Endometrial microvascular endothelial cells (primary cell): ENCODE results near the gene PSMA8. TPM values are rescaled to one million over a fixed set of nuclear protein-coding genes. Genes with fewer than 3 reads are reported as not detected.
"Not testable (repeated sequence)": the region's sequence is repeated elsewhere in the genome, so short reads cannot be mapped to it uniquely, and the experiment has no call there.

Experiments used
- in situ Hi-C: cut with HindIII; loops from 2 replicates; pipeline ENCODE4 v1.10.0; 2017; ENCODE audit warnings: low sequenced_read_pairs, low pct_unique_long_range_greater_than_20kb; ENCODE audit errors: inconsistent ontology term
- total RNA-seq: library from RNA; depleted of rRNA; stranded (reverse); fragments of >200 nt; gene quantifications from one replicate; pipeline ENCODE4 v1.2.3, GENCODE V29; 2015; ENCODE audit errors: inconsistent ontology term

Gene PSMA8
- not detected for total RNA-seq

- in situ Hi-C loops = no loop called here
Observed at GRCh38 chr18:26133652-26134051, at the start of gene PSMA8. Gene PSMA8 (plus strand): TSS chr18:26133869. CDS start chr18:26133966, 97 bp downstream.

DNA sequence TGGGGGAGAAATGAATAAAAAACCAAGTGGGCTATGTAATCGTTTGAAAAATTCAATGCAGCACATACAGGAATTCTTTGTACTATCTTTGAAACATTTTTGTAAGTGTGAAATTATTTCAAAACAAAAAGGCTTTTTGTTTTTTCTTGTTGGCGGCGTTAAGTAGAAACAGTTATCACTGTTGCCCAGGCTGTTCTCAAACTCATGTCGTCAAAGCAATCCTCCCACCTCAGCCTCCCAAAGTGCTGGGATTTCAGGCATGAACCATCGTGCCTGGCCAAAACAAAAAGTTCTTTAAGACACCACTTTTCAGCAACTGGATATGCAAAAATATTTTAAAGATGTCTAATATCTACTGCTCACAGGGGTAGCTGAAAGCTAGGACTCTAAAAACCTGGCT is 48.6 kb upstream of the PSMA8 start:
- in situ Hi-C loops = no loop called here

- in situ Hi-C loops = no loop called here
Observed at GRCh38 chr18:26086959-26087358, 46.7 kb upstream of the PSMA8 start.

GRCh38 chr18:26088487-26088886 is 45.2 kb upstream of the PSMA8 start:
- in situ Hi-C loops = no loop called here

DNA sequence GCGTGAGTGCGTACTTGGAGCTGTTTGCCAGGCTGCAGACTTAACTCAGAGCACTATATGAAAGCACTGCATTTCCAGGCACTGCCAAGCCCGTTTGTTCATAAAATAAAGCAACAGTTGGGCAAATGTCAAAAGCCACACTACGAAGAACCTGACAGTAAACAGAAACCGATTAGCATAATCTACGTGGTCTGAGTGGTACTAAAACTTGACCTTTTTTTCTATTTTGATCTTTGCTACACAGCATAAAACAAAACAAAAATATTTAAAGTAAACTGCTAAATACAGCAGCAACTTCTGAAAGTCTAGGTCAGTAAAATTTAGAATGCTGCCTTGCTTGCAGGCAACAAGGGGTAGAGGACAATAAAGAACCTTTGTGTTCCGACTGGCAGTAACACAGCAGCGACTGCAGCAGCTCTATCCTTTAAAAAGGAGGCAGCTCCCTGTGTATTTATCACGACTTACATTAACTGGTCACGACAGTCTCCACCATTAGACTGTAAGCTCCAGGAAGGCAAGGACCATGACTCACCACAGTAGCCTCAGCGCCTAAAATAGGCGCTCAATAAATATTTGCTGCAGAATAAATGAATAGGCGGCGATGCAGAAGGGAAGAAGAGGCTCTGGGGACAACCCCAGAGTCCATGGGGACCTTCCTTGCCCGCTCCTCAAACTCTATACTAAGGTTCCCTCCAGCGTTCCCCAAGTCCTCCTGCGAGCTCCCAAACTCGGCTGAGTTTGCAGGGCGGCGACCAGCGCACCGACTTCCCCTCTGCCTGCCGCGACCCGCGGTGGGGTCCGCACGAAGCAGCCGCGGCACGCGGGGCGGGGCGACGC is 44.2 kb upstream of the PSMA8 start:
- in situ Hi-C loops = no loop called here

DNA sequence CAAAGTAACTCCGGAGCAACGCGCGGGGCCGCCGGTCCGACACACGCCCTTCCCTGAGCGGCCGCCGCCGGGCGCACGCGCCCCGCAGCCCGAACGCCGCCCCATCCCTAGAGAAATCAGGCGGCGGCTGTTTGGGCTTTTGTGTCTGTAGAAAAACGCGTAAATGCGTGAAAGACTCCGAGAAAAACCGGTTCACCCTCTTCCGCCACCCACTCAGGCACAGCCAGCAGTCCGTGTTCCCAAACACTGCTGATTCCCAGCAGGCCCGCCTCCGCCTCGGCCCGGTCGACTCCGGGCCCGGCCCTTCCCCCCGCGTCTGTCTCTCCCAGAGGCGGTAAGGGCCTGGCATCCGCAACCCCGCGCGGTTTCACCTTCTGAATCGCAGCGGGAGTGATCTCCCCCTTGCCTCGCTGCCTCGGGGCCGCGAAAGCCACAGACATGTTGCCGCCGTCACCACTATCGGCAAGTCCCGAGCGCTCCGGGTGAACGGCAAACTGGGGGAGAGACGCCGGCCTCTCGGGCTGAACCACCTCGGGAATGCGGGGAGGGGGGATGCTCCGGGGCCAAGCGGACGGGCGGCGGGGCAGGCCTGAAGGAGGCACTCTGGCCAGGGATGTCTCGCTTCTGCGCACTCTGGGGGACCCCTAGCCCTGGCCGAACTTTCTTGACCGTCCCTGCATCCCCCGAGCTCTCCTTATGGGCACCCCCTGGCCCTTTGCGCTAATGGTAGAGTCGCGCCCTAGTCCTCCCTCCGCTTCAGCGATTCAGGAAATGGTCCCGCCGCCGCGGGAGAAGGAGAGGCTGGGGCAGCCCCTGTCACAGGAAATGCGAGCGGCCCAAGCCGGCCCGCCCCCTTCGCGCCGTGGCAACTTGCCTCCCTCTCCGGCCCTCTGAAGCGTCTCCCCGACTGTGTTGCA is 43.3 kb upstream of the PSMA8 start, which contains the start of gene SS18:
SS18 (minus strand) TSS at position 484 of the 917 bp plus-strand sequence; CDS start at position 440, 44 bp downstream.
- in situ Hi-C loops = no loop called here

GRCh38 chr18:26091047-26091630 is 42.5 kb upstream of the PSMA8 start:
- in situ Hi-C loops = no loop called here

GRCh38 chr18:26096852-26097251 is 36.8 kb upstream of the PSMA8 start:
- in situ Hi-C loops = no loop called here

DNA sequence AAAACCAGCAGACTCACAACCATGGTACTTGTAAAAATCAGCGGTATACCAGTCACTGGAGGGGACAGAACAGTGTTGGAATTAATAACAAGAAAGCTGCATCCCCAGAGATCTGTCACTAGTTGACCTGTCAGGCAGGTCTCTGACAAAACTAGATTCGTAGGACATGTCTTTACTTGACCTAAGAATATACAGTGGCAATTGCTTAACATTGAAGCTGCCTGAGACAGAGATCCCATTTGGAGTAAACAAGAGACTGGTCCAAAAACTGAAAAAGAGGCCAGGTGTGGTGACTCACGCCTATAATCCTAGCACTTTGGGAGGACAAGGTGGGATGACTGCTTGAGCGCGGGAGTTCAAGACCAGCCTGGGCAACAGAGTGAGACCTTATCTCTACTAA is 36.1 kb upstream of the PSMA8 start:
- in situ Hi-C loops = no loop called here

- in situ Hi-C loops = no loop called here
Observed at GRCh38 chr18:26103579-26103978, 30.1 kb upstream of the PSMA8 start.

DNA sequence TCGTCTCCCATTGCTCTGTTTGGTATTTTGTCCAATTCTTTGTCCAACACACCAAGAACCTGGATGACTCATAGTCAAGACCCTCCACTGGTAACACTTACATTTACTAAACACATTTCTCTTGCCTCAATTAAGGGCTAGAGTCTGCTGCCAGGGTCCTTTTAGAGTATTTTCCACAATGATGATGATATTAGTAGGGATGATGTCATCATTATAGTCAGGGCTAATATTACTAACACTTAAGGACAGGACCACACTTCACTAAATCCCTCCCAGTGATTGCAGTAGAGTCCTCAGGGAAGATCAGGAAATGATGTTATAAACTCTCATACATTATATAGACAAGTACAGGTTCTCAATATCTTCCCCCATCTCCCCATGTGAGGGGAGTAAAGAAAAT is 29.6 kb upstream of the PSMA8 start:
- in situ Hi-C loops = no loop called here

GRCh38 chr18:26119246-26119645 is 14.4 kb upstream of the PSMA8 start:
- in situ Hi-C loops = no loop called here

GRCh38 chr18:26121476-26121875 is 12.2 kb upstream of the PSMA8 start:
- in situ Hi-C loops = no loop called here

DNA sequence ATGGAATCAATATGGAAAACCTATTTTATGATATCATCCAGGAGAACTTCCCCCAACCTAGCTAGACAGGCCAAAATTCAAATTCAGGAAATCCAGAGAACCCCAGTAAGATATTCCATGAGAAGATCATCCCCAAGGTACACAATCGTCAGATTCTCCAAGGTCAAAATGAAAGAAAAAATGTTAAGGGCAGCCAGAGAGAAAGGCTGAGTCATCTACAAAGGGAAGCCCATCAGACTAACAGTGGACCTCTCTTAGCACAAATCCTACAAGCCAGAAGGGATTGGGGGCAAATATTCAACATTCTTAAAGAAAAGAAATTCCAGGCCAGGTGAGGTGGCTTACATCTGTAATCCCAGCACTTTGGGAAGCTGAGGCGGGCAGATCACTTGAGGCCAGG is 11.7 kb upstream of the PSMA8 start:
- in situ Hi-C loops = not testable (repeated sequence)

DNA sequence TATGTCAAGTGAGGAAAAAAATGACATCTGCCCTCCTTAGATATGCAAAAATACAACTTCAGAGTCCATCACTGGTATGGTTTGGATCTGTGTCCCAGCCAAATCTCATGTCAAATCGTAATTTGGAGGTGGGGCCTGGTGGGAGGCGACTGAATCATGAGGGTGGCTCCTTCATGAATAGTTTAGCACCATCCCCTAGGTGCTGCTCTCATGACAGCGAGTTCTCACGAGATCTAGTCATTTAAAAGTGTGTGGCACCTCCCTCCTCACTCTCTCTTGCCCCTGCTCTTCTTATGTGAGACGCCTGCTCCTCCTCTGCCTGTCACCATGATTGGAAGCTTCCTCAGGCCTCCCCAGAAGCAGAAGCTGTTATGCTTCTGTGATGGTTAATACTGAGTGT is 5.9 kb upstream of the PSMA8 start:
- in situ Hi-C loops = no loop called here

DNA sequence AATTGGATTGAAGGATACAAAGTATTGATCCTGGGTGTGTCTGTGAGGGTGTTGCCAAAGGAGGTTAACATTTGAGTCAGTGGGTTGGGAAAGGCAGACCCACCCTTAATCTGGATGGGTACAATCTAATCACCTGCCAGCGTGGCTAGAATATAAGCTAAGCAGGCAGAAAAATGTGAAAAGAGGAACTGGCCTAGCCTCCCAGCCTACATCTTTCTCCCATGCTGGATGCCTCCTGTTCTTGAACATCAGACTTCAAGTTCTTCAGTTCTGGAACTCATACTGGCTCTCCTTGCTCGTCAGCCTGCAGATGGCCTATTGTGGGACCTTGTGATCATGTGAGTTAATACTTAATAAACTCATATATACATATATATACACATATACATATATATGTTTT is 5.5 kb upstream of the PSMA8 start:
- in situ Hi-C loops = not testable (repeated sequence)

DNA sequence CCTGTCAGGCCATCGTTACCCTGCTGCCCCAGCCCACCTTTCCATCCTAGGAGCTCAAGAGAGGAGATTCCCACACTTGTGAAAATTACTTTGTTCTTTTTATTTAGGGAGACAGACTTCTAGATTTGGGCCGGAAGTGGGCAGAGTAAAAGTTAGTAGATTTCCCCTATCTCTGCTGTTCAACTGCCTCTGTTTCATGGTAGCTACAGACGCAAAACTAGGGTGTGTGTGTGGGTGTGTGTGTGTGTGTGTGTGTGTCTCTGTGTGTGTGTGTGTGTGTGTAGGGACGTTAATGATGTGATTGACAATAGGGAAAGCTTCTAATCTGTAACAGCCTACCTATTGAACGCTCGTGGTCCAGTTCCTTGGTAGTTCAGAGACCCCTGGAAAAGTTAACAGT is 438 bp downstream of the PSMA8 start:
- in situ Hi-C loops = no loop called here

GRCh38 chr18:26135548-26135947 is 1.9 kb downstream of the PSMA8 start:
- in situ Hi-C loops = no loop called here

GRCh38 chr18:26157326-26157725 is 23.7 kb downstream of the PSMA8 start:
- in situ Hi-C loops = no loop called here
